ENCODE data around the gene FARS2. TPM values are rescaled to one million over a fixed set of nuclear protein-coding genes. Genes with fewer than 3 reads are reported as not detected.

FARS2 gene
- total RNA-seq, 1 donor from 2014 or later: 8.2 TPM

DNA sequence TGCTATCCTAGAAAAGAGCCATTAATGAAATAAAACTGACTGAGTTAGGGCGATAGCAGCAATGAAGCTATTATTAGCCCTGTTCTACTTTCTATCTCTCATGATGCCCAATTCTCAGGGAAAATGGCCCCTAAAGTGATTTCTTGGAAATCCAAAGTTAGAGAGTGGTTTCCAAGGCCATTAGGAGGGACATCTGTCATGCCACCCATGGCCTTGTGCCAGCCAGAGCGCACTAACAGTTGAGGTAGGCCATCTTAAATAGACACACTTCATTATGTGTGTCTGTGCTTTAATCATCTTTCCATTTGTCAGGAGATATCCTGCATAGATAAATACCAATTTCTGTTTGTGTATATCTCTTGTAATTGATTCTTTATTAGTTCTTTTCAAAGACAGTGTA, 483.8 kb downstream of the FARS2 start:
- TF ChIP-seq, protein P1, sequence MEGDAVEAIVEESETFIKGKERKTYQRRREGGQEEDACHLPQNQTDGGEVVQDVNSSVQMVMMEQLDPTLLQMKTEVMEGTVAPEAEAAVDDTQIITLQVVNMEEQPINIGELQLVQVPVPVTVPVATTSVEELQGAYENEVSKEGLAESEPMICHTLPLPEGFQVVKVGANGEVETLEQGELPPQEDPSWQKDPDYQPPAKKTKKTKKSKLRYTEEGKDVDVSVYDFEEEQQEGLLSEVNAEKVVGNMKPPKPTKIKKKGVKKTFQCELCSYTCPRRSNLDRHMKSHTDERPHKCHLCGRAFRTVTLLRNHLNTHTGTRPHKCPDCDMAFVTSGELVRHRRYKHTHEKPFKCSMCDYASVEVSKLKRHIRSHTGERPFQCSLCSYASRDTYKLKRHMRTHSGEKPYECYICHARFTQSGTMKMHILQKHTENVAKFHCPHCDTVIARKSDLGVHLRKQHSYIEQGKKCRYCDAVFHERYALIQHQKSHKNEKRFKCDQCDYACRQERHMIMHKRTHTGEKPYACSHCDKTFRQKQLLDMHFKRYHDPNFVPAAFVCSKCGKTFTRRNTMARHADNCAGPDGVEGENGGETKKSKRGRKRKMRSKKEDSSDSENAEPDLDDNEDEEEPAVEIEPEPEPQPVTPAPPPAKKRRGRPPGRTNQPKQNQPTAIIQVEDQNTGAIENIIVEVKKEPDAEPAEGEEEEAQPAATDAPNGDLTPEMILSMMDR (IDR thresholded peaks at IDR 0.05; ENCODE audit: insufficient read depth, low read length, poor library complexity, severe bottlenecking): no peak
- no peaks in the 10 kb centered on the region for H3K36me3 ChIP-seq (ENCODE audit: control insufficient read depth, insufficient read depth, low read length)
- no peaks in the 10 kb centered on the region for H3K27me3 ChIP-seq (ENCODE audit: control insufficient read depth, insufficient read depth, low read length)
- no peak for DNase-seq (ENCODE audit: low read depth)
- H3K4me3 ChIP-seq (ENCODE audit: low read depth, low read length): no peak overlapping the region

DNA sequence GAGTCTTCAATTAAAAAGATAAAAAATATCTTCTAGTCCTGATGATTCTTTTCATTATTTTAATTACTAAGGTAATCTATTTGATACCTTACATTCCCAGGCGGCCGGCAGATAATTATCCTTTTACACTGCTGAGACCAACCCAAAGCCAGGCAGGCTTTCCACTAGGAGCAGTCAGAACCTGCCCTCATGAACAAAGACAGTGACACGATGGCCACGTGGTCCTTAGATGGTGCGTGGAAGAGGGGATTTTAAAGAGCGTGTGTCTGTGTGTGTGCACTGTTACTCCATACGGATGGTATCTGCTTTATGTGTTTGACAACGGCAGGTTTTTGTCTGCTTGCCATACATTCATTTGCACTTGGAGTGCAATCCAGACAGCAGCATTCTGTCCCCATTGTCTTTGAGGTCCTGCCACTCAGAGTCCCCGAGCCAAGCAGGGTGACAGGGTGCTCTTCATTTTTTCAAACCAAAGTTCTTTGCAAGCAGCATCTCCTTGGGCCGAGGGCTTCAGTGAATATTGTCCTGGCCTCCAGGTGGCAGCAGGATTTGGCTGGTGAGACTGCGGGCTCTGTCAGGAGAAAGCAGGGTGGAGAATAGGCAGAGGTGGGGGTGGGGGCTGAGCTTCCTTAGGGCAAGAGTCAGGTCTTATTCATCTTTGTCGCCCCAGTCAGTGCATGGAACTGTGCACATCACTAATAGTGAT, 484.9 kb downstream of the FARS2 start:
- H3K36me3 ChIP-seq (ENCODE audit: control insufficient read depth, insufficient read depth, low read length): no peaks in the 10 kb centered on the region
- no peaks in the 10 kb centered on the region for H3K27me3 ChIP-seq (ENCODE audit: control insufficient read depth, insufficient read depth, low read length)
- H3K4me3 ChIP-seq (ENCODE audit: low read depth, low read length): no peak overlapping the region
- no peak for DNase-seq (ENCODE audit: low read depth)
- TF ChIP-seq, protein P1 (IDR thresholded peaks at IDR 0.05; ENCODE audit: insufficient read depth, low read length, poor library complexity, severe bottlenecking): peak; percentile 17

GRCh38 chr6:5746759-5747130, 485.4 kb downstream of the FARS2 start:
- H3K36me3 ChIP-seq (ENCODE audit: control insufficient read depth, insufficient read depth, low read length): no peaks in the 10 kb centered on the region
- TF ChIP-seq, protein P1 (IDR thresholded peaks at IDR 0.05; ENCODE audit: insufficient read depth, low read length, poor library complexity, severe bottlenecking): no peak
- no peaks in the 10 kb centered on the region for H3K27me3 ChIP-seq (ENCODE audit: control insufficient read depth, insufficient read depth, low read length)
- no peak for DNase-seq (ENCODE audit: low read depth)
- no peak overlapping the region for H3K4me3 ChIP-seq (ENCODE audit: low read depth, low read length)

DNA sequence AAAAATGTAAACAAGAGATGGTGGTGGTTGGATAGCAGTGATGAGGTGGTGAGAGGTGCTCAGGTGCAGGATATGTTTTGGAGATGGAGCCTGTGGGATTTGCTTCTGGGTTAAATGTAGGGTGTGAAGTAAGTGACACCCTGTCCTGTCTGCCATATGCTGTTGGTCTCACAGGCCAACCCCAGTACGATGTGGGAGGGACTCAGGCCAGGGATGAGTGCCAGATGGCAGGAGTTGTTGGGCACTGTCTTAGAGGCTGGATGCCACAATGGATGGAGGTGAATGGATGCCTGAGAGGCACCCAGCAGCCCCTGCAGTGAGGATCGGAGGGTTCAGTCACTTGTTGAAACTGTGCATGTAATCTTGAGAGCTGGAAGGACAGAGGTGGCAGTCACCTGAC, 486.1 kb downstream of the FARS2 start:
- TF ChIP-seq, protein P1 (IDR thresholded peaks at IDR 0.05; ENCODE audit: insufficient read depth, low read length, poor library complexity, severe bottlenecking): no peak
- DNase-seq (ENCODE audit: low read depth): no peak
- Histone ChIP-seq H3K36me3 (ENCODE audit: control insufficient read depth, insufficient read depth, low read length) (no peaks in the 10 kb centered on the region), H3K4me3 (ENCODE audit: low read depth, low read length) (no peak overlapping the region), H3K27me3 (ENCODE audit: control insufficient read depth, insufficient read depth, low read length) (no peaks in the 10 kb centered on the region)

- Histone ChIP-seq H3K4me3 (ENCODE audit: low read depth, low read length) (no peak overlapping the region), H3K36me3 (ENCODE audit: control insufficient read depth, insufficient read depth, low read length) (no peaks in the 10 kb centered on the region), H3K27me3 (ENCODE audit: control insufficient read depth, insufficient read depth, low read length) (no peaks in the 10 kb centered on the region)
- TF ChIP-seq, protein P1 (IDR thresholded peaks at IDR 0.05; ENCODE audit: insufficient read depth, low read length, poor library complexity, severe bottlenecking): no peak
- DNase-seq (ENCODE audit: low read depth): no peak
Measured at GRCh38 chr6:5749016-5749650, 487.8 kb downstream of the FARS2 start.

All from kidney epithelial cell (primary cell).